ENCODE results near the gene PTPRU.
A peak's percentile ranks its signal among the peaks of the same experiment; 100 is the strongest.

The PTPRU gene

DNA sequence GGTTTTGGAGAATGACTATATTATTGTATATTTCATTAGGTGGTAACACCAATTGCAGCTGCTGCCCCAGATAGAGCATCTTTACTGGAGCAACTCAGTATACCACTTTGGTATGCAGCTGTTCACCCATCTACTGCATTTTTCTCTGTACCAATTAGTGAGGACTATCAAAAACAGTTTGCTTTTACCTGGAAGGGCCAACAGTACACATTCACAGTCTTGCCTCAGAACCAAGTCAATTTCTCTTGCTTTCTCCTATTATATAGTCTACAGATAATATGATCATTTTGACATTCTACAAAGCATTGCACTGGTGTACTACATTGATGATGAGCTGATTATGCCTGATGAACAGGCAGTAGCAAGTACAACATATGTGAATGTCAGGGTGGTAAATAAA is 99.3 kb downstream of the PTPRU start:
- intact Hi-C loops (cut with DNase I), result no loop called here

DNA sequence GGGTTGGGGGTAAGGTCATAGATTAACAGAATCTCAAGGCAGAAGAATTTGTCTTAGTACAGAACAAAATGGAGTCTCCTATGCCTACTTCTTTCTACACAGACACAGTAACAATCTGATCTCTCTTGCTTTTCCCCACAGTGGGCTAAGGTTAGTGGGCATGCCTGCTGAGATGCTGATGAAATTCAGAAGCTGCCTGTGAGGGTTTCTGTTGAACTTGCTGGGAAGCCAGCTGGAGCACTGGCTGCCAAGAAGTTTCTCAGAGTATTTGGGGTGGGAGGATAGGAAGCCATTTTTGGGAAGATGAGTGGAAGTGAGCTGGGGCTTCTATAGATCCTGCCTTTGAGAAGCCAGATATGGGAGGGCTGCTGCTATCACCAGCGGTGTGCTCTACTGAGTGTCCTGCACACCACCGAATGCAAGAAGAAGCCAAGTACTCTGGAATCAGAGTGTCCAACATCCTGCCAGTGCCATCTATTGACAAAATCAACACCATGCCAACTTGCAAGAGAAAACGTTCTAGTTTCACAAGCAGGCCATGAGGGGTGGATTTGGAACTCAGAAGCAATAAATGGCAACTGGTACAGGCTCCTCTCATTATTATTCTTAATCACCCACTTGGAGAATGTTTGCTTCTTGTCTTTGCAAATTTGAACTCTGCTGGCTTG is 102.7 kb downstream of the PTPRU start:
- intact Hi-C loops (cut with DNase I), result no loop called here
- no peak for DNase-seq

More for the DNA sequence above, 99.3 kb downstream of the PTPRU start:
- no peak for DNase-seq

DNA sequence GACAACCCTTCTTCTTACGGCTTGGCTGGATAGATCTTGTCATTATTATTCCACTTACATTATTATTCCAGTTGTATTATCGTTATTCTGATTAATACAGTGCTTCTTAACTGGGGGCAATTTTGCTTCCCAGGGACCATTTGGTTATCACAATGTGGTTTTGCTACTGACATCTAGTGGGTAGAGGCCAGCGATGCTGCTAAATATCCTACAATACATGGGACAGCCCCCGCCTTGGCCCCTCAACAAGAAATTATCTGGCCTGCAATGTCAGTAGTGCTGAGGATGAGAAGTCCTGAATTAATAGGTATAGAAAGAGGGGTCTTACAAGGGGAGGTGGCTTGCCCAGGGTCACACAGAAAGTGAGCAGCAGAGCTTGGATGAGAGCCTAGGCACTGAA is 105.6 kb downstream of the PTPRU start:
- intact Hi-C loops (cut with DNase I), result no loop called here
- no peak for DNase-seq

DNA sequence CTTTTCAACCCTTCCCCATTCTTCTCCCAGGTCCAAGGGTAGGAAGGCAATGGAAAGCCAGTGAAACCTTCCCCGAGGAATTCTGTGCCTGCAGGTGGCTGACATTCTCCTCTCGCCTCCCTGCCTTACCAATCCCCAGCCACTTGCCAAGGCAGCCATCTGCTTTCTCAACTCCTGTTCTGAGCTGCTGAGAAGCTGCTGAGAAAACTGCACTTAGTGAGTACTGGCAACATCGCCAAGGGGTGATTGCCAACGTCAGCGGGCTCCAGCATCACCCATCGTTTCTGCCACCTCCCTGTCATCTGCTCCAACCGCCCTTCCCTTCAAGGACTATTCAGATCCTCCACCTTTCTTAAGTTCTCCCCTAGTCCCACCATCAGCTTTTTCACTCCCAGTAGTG is 106.0 kb downstream of the PTPRU start:
- DNase-seq, result no peak
- intact Hi-C loops (cut with DNase I), result no loop called here

DNA sequence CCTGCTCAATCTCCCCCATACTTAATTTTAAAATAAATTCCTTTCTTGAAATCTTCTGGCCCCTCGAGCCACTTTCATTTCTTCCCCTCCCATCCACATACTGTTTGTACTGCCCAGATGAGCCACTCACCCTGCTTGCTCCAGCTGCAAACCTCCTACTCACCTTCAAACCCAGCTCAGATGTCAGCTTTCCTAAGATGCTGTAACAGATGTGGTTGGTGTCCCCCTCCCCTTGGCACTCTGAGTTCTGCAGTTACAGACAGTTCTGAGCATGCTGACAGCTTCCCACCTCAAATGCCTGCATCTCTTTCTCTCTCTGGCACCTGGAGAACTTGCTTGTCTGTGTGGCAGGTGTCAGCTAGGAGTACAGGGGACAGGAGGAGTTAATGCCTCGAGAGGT is 106.7 kb downstream of the PTPRU start:
- intact Hi-C loops (cut with DNase I), result no loop called here
- no peak for DNase-seq

DNA sequence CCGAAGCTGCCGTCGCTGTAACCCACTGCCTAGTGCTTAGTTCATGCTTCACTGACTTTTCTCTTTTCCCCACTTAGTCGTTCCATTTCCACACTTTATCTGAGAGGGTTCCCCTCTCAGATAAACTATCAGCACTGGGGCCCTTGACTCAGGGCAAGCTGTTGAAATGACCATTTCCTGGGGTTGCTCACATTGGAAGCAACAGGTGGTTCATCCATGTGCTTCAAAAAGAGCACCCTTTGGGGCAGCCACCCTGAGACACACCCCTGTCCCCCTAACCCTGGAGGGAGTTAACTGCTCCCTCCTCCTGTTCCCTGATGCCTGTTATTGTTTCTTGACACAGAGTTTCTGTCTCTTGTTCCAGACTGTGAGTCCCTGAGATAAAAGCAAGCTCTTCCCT is 107.2 kb downstream of the PTPRU start:
- intact Hi-C loops (cut with DNase I), result no loop called here
- no peak for DNase-seq

DNA sequence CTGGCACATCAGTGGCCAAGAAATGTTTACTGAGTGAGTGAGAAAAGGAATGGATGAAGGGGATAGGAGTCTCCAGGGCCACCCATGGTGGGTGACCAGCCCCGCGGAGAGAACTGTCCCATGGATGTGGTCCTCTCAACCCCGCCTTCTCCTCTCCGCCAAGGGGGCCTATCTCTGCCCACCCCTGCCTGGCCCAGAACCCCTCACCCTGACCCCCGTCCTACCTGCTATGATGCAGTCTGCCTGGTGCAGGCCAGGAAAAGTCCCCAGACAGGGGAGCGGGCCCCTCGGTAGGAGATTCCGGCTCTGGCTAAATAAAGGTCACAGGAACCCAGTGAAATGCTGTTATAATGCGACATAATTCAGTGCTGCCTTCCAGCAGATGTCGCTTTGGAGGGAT is 107.6 kb downstream of the PTPRU start:
- DNase-seq, result no peak
- intact Hi-C loops (cut with DNase I), result no loop called here

DNA sequence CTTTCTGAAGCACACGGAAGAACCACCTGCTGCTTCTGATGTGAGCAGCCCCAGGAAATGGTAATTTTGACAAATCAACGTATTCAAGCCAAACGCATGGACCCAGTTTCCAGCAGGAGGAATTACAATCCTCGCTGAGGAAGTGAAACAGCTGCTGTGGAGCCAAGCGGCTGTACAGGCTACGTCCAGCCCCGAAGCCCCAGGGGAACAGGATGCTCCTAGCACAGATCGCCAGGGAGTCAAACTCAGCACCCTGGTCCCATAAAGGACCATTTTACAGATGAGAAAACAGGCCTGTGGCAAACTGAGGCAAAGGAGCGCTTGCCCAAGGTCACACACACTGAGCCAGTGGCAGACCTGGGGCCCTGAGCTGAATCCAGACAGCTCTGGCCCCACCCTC is 108.0 kb downstream of the PTPRU start:
- no peak for DNase-seq
- intact Hi-C loops (cut with DNase I), result no loop called here

DNA sequence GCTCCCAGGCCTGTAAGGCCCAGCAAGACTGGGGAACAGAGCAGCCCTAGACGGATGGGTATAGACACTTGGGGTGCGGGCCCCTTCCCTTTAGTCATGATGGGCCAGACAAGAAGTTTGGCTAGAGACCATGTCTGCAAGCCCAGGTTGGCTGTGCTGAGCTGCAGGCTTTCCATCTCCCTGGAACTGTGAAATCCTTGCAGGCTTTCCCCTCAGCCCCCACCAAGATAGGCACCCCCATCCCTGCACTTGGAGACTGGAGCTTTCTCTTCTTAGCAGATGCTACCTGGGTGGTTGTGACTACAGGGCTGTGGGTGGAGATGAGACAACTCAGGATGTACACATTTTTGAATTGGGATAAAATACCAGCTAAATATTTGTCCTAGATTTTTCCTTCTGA is 110.3 kb downstream of the PTPRU start:
- intact Hi-C loops (cut with DNase I), result no loop called here
- no peak for DNase-seq

DNA sequence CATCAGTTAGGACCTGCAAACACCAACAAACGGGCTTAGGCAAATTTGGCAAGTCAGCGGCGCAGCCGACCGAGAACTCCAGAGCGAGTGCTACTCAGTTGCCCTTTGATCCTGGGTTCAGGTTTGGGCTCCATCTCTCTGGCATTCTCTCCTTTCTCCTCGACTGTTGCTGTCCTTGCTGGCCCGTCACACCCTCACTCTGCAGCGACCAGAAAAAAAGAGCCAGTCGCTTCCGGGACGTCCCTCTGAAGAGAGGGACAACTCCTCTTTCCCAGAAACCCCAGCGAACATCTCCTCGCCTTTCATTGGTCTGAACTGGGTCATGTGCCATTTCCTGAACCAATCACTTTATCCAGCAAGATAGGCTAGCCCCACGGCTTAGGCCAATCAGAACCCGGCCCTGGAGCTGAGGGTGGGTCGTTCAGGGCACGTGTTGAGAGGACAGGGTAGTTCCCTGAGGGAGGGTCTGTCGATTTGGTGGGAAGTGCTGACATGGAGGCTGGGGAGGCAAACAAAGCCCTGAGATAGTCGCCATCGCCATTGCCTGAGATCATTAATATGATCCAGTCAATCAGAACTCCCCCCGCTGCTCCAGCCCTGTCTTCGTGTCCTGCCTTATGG is 113.7 kb downstream of the PTPRU start:
- intact Hi-C loops (cut with DNase I), result no loop called here
- peak in 1 of 42 donors; percentile 5 for DNase-seq

DNA sequence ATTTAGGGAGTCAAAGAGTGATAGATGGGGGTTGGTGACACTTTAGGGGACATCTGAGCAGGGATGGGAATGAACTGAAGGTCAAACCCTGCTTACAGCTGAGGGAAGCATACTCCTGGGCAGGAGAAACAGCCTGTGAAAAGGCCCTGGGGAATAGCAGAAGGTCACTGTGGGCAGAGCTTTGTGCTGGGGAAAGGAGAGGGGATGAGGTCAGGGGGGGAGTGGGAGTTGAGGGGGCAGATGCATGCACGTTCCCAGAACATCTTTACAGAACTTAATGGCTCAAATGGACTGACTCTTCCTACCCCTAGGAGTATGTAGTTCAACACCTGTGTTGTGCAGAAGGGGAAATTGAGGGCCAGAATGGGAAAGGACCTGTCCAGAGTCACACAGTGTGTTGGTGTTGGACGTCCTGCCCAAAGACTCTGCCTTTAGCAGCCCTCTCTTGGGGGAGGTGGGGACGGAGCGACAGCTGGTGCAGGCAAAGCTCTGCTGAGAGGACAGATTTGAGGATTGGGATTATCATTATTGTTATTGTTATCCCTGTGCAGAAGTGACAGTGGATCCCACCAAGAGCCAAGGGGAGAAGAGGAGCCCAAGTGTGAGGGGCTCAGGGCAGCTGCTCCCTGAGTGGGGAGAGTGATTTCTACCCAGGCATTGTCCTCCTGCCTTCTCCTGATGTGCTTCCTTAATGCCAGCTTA is 116.5 kb downstream of the PTPRU start:
- peak in 1 of 42 donors; percentile 2 for DNase-seq
- intact Hi-C loops (cut with DNase I), result no loop called here

DNA sequence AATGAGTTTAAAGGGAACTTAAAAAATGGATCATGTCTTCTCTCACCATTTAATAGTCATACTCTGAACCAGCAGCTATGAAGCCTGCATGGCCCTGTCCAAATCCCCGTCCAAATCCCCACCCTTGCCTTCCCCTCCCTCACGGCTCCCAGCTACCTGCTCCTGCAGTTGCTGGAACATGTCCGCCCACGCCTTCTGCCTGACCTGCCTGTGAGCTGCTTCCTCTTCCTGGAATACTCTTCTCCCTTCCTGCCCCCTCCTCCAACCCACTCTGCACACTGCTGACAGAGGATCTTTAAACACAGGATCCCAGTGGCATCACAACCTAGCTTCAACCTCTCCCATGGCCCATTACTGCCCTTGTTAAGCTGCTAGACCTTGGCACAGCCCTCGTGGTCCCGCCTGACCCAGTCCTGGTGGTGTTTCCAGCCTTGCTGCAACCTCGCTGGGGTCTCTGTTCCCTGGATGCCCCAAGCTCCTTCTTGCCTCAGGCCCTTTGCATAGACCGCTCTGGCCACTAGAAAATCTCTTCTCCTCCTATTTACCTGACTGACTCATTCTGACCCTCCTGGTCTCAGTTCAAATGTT is 118.3 kb downstream of the PTPRU start:
- intact Hi-C loops (cut with DNase I), result no loop called here
- peak in 38 of 42 donors; percentile 21 to 86 (median 56) for DNase-seq

DNA sequence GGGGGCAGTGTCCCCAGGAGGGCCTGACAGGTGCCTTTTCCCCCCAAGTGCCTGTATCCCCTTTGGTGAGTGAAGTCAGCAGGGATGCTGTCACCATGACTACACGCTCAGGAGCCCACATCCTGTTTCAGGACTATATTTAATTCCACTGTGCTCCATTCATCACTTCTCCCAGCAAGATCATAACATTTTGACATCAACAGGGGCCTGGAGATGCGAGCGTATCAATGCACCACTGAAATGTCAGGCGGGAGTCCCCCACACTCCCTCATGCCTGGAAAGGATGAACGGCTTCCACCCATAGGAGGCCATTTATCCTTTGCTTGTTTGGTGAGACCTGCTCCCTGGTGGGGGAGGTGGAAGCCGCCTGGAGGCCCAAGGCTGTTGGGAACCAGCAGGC is 119.1 kb downstream of the PTPRU start:
- intact Hi-C loops (cut with DNase I), result no loop called here
- peak in 20 of 42 donors; percentile 6 to 56 (median 24) for DNase-seq

DNA sequence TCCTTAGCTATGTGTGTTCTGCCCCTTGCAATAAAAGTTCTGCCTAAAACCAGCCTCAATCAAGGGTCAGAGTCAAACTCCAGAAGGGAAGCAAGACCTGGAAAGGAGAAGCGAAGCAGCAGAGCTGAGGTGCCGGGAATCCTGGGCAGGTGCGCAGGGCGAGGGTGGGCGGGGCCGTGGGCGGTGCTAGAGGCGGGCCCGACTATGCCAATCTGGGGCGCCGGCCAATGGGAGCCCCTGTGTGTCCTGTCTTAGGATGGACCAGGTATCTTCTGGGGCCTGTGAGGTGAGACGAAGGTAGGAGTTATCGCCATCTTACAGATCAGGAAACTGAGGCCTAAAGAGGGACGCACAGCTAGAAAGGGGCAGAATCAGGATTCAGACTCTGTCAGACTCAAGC is 120.3 kb downstream of the PTPRU start:
- intact Hi-C loops (cut with DNase I), result no loop called here
- no peak for DNase-seq

DNA sequence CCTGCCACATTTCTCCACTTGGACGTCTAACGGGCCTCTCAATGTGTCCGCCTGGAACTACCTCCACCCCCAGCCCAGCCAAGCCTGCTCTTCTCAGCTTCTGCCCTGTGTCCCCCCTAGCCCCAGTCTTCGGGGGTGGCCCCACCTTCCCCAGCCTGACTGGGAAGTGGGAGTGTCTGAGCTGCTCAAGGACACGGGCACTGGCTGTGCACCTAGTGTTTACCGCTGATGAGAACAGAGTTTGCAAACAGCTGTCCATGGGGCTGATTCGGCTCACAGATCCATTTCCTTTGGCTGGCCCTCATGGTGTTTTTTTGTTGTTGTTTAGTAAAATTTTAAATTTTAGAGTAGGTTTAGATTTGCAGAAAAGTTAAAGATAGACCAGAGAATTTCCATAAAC is 121.1 kb downstream of the PTPRU start:
- intact Hi-C loops (cut with DNase I), result no loop called here

DNA sequence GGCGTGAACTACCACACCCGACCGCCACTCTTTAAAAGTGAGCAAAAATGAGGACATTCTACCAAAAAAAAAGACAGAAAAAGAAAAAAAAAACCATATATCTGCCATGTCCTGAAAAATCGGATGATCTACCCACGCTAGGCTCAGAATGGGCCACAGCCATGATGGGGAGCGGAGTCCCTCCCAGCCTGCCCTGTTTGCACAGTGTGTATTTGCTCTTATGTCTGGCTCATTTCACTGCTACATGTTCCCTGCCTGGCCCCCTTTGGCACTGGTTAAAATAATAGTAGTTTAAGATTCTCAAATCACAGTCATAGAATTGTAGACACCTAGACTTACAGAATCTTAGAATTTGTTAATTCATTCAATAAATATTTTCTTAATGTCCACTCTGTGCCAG is 121.9 kb downstream of the PTPRU start:
- intact Hi-C loops (cut with DNase I), result no loop called here
- peak in 1 of 42 donors; percentile 2 for DNase-seq

More for the DNA sequence above, 121.1 kb downstream of the PTPRU start:
- DNase-seq, result peak in 1 of 42 donors; percentile 5

DNA sequence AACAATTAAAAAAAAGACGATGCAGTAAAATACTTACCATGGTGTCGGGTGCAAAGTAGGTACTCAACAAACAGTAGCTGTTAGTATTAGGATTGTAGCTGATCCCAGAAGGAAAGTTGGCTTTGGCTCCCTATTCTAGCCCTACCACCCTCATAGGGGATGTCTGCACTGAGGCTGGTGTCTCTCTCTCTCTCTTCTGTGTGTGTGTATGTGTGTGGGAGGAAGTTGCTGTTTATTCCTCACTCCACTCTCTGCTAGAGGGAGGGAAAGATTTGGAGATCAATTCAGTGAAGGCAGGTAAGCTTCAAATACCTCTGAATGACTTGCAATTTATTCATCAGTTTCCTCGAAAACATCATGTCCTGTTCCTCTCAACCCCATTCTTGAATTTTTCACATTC is 124.4 kb downstream of the PTPRU start:
- intact Hi-C loops (cut with DNase I), result no loop called here
- DNase-seq, result no peak

DNA sequence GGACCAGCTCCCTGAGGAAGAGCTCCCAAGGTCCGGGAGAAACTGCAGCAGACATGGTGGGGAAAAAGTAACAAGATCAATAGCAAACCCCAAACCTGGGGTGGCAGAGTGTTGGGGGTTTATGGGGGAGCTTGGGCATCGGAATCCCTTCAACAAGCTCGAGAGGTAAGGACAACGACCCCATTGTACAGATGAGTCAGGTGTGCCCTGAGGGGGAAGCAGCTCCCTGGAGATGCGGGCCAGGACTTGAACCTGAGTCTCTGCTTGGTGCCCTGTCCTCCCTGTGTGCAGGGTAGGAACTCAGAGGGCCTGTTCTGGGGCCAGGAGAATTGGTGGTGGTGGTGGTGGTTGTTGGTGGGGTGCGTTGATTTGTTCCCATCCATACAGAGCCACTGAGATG is 125.4 kb downstream of the PTPRU start:
- DNase-seq, result peak in 3 of 42 donors; percentile 1 to 22 (median 7)
- intact Hi-C loops (cut with DNase I), result no loop called here

DNA sequence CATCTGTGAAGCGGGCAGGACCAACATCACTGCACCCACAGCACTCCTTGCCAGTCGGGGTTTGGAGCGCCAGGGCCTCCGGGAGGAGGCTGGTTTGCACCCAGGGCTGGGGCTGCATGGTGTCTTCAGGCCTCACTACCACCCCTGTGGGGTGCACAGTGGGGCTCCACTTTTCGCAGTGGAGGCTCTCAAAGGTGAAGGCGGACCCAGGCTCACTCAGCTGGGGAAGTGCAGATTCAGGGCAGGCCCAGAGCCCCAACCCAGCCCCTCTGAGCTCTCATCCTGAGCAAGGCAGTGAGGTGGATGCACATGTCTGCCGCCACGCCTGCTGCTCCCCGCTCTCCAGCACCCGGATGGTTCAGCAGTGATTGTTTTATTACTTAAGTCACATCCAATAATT is 125.8 kb downstream of the PTPRU start:
- intact Hi-C loops (cut with DNase I), result no loop called here
- peak in 3 of 42 donors; percentile 4 to 22 (median 8) for DNase-seq

DNA sequence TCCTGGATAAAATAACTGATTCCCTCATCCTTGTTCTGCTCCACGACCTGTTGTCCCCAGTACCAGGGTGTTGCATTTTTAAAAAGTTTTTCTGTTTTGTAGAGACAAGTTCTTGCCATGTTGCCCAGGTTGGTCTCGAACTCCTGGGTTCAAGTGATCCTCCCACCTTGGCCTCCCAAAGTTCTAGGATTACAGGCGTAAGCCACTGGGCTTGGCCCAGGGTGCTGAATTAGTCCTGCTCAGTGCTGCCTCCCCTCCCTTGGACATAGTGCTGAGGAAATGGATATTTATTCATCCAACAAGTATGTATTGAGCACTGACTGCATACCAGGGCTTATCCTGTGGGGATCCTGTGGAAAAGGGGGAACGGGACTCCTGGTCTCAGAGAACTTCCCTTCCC is 126.4 kb downstream of the PTPRU start:
- intact Hi-C loops (cut with DNase I), result no loop called here
- DNase-seq, result peak in 3 of 42 donors; percentile 2 to 8 (median 7)

Measured in head of caudate nucleus (tissue), 42 donors.